GM19438 (cell line): ENCODE data around the gene SPR.

ENCODE experiments used
- ATAC-seq: cut with Tn5 transposase; IDR thresholded peaks from one replicate; pipeline ENCODE4 v1.9.1; 2021; ENCODE audit warnings: low read depth; ENCODE audit not compliant: unreplicated experiment

Gene SPR

GRCh38 chr2:72927619-72928550 lies 40.7 kb downstream of the SPR start:
- ATAC-seq = no peak

- ATAC-seq = no peak
Observed at GRCh38 chr2:72929010-72929409, 41.8 kb downstream of the SPR start.

- no peak for ATAC-seq
Observed at GRCh38 chr2:72931280-72931910, 44.2 kb downstream of the SPR start.

- no peak for ATAC-seq
Observed at GRCh38 chr2:72932045-72932740, 45.0 kb downstream of the SPR start.

GRCh38 chr2:72932805-72933204 lies 45.6 kb downstream of the SPR start:
- no peak for ATAC-seq

- no peak for ATAC-seq
Observed at GRCh38 chr2:72933207-72933606, 46.0 kb downstream of the SPR start.

GRCh38 chr2:72933646-72934151 lies 46.5 kb downstream of the SPR start:
- ATAC-seq = no peak

GRCh38 chr2:72934683-72935610 lies 47.7 kb downstream of the SPR start:
- ATAC-seq = no peak

- no peak for ATAC-seq
Observed at GRCh38 chr2:72935611-72935957, 48.4 kb downstream of the SPR start.

- no peak for ATAC-seq
Observed at GRCh38 chr2:72936660-72937355, 49.6 kb downstream of the SPR start.

- ATAC-seq = no peak
Observed at GRCh38 chr2:72937356-72937669, 50.1 kb downstream of the SPR start.

- no peak for ATAC-seq
Observed at GRCh38 chr2:72938455-72938854, 51.2 kb downstream of the SPR start.

GRCh38 chr2:72940361-72940760 lies 53.2 kb downstream of the SPR start:
- no peak for ATAC-seq

GRCh38 chr2:72940786-72941185 lies 53.6 kb downstream of the SPR start:
- no peak for ATAC-seq
